HEK293T (cell line): ENCODE measurements around the gene CHST3.

Experiments
- CTCF ChIA-PET: fragments of 350-600 bp; formaldehyde crosslinking; extraction: SDS; loops from one replicate; lab custom pipeline; 2021; ENCODE audit warnings: antibody characterized with exemption, inconsistent platforms; lab: Yijun Ruan, JAX
- POLR2A ChIA-PET: fragments of 350-600 bp; formaldehyde crosslinking; extraction: SDS; loops from one replicate; lab custom pipeline; 2020; ENCODE audit warnings: antibody characterized with exemption, inconsistent platforms; lab: Yijun Ruan, JAX
- DNase-seq: peaks from one replicate; pipeline ENCODE4 v3.0.0; 2012; ENCODE audit warnings: mixed read lengths; ENCODE audit errors: extremely low spot score
- ARNT ChIP-seq: fragments of 450-650 bp; IDR thresholded peaks from 2 replicates; pipeline ENCODE4 v1.6.1; 2017; ENCODE audit warnings: mild to moderate bottlenecking
- BHLHE40 ChIP-seq: fragments of 450-650 bp; IDR thresholded peaks from 2 replicates; pipeline ENCODE4 v1.6.1; 2016; ENCODE audit warnings: mild to moderate bottlenecking, moderate library complexity, borderline replicate concordance
- CTBP1 ChIP-seq: fragments of 450-650 bp; IDR thresholded peaks from 2 replicates; pipeline ENCODE4 v1.6.1; 2016; ENCODE audit warnings: borderline replicate concordance
- ELF4 ChIP-seq: fragments of 450-650 bp; IDR thresholded peaks from 2 replicates; pipeline ENCODE4 v1.6.1; 2017; ENCODE audit warnings: antibody characterized with exemption
- FOXA1 ChIP-seq: fragments of 450-650 bp; IDR thresholded peaks from 2 replicates; pipeline ENCODE4 v1.6.1; 2016; ENCODE audit warnings: mild to moderate bottlenecking
- FOXK2 ChIP-seq: fragments of 450-650 bp; IDR thresholded peaks from 2 replicates; pipeline ENCODE4 v1.6.1; 2016; ENCODE audit warnings: mild to moderate bottlenecking
- FOXM1 ChIP-seq: fragments of 450-650 bp; IDR thresholded peaks from 2 replicates; pipeline ENCODE4 v1.6.1; 2017; ENCODE audit warnings: mild to moderate bottlenecking, borderline replicate concordance
- HDGF ChIP-seq: fragments of 450-650 bp; IDR thresholded peaks from 2 replicates; pipeline ENCODE4 v1.6.1; 2017; ENCODE audit warnings: antibody characterized with exemption, borderline replicate concordance
- L3MBTL2 ChIP-seq: fragments of 450-650 bp; conservative IDR thresholded peaks from 2 replicates; pipeline ENCODE4 v1.6.1; 2016; ENCODE audit warnings: mild to moderate bottlenecking
- LEF1 ChIP-seq: fragments of 450-650 bp; IDR thresholded peaks from 2 replicates; pipeline ENCODE4 v1.6.1; 2017; ENCODE audit warnings: mild to moderate bottlenecking, borderline replicate concordance
- NFRKB ChIP-seq: fragments of 450-650 bp; IDR thresholded peaks from 2 replicates; pipeline ENCODE4 v1.6.1; 2016; ENCODE audit warnings: mild to moderate bottlenecking, moderate library complexity
- SP1 ChIP-seq: fragments of 450-650 bp; IDR thresholded peaks from 2 replicates; pipeline ENCODE4 v1.6.1; 2017
- SUZ12 ChIP-seq: fragments of 450-650 bp; IDR thresholded peaks from 2 replicates; pipeline ENCODE4 v1.6.1; 2016; ENCODE audit warnings: mild to moderate bottlenecking
- TARDBP ChIP-seq: fragments of 450-650 bp; IDR thresholded peaks from 2 replicates; pipeline ENCODE4 v1.6.1; 2016
- ZNF384 ChIP-seq: fragments of 450-650 bp; IDR thresholded peaks from 2 replicates; pipeline ENCODE4 v1.6.1; 2016
- TF ChIP-seq, protein P1 (sequence below): fragments of 450-650 bp; IDR thresholded peaks from 2 replicates; pipeline ENCODE4 v1.6.1; 2016

Gene CHST3

GRCh38 chr10:71921324-71922027 lies 42.7 kb upstream of the CHST3 start:
- POLR2A ChIA-PET = no interaction called here
- CTCF ChIA-PET = interaction anchor here (0.6 kb wide), 1 partner anchor 18 kb away, joined by 3 read pairs; no protein-coding TSS in a partner anchor
- no peak for TF ChIP-seq ZNF384
- TF ChIP-seq TARDBP = no peak
- no peak for TF ChIP-seq HDGF
- TF ChIP-seq FOXA1 = no peak
- TF ChIP-seq NFRKB = no peak
- TF ChIP-seq BHLHE40 = no peak
- no peak for TF ChIP-seq SUZ12
- no peak for TF ChIP-seq CTBP1
- TF ChIP-seq SP1 = no peak
- no peak for TF ChIP-seq ARNT
- TF ChIP-seq FOXM1 = no peak
- no peak for TF ChIP-seq FOXK2
- no peak for TF ChIP-seq LEF1
- no peak for TF ChIP-seq ELF4
- TF ChIP-seq, protein P1, sequence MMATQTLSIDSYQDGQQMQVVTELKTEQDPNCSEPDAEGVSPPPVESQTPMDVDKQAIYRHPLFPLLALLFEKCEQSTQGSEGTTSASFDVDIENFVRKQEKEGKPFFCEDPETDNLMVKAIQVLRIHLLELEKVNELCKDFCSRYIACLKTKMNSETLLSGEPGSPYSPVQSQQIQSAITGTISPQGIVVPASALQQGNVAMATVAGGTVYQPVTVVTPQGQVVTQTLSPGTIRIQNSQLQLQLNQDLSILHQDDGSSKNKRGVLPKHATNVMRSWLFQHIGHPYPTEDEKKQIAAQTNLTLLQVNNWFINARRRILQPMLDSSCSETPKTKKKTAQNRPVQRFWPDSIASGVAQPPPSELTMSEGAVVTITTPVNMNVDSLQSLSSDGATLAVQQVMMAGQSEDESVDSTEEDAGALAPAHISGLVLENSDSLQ = no peak
- no peak for TF ChIP-seq L3MBTL2
- DNase-seq = no peak

DNA sequence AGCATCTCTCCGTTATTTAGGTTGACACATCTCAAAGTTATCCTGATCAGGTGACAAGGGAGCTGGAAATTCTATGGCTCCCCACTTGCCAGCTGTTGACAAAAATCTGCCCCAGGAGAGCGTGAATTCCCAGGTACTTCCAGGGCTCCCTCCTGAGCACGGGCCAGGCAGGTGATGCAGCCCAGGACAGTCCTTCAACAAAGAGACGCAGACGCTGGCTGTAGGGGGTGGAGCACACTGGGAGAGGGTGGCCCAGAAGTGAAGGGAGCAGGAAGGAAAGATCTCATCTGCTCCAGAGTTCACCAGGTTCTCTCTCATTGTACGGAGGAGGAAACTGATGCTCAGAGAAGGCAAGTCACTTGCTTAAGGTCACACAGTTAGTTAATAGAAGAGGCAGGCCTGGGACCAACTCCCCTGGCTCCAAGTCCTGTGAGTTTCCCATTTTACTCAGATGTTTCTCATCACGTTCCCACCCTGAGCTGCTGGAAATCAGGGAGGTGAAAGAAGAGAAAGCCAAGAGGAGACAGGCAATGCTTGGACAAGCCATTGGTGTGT lies 41.0 kb upstream of the CHST3 start:
- ChIA-PET CTCF (no interaction called here), POLR2A (no interaction called here)
- TF ChIP-seq ZNF384 = no peak
- TF ChIP-seq TARDBP = no peak

GRCh38 chr10:71924771-71925170 lies 39.4 kb upstream of the CHST3 start:
- ChIA-PET POLR2A (no interaction called here), CTCF (no interaction called here)
- TF ChIP-seq CTBP1 (no peak), BHLHE40 (no peak), FOXA1 (no peak), FOXM1 (no peak), ZNF384 (no peak), TARDBP (no peak), FOXK2 (no peak), ELF4 (no peak), SUZ12 (no peak), LEF1 (no peak), ARNT (no peak), SP1 (no peak), HDGF (no peak), L3MBTL2 (no peak), NFRKB (no peak)
- TF ChIP-seq, protein P1 = no peak
- DNase-seq = no peak

More for the DNA sequence above, 41.0 kb upstream of the CHST3 start:
- DNase-seq = no peak

GRCh38 chr10:71927159-71927558 lies 37.0 kb upstream of the CHST3 start:
- TF ChIP-seq, protein P1 = no peak
- TF ChIP-seq NFRKB (no peak), SP1 (no peak), CTBP1 (no peak), FOXK2 (no peak), FOXA1 (no peak), ARNT (no peak), SUZ12 (no peak), HDGF (no peak), TARDBP (no peak), BHLHE40 (no peak)
- ChIA-PET CTCF (no interaction called here), POLR2A (no interaction called here)
- DNase-seq = no peak

DNA sequence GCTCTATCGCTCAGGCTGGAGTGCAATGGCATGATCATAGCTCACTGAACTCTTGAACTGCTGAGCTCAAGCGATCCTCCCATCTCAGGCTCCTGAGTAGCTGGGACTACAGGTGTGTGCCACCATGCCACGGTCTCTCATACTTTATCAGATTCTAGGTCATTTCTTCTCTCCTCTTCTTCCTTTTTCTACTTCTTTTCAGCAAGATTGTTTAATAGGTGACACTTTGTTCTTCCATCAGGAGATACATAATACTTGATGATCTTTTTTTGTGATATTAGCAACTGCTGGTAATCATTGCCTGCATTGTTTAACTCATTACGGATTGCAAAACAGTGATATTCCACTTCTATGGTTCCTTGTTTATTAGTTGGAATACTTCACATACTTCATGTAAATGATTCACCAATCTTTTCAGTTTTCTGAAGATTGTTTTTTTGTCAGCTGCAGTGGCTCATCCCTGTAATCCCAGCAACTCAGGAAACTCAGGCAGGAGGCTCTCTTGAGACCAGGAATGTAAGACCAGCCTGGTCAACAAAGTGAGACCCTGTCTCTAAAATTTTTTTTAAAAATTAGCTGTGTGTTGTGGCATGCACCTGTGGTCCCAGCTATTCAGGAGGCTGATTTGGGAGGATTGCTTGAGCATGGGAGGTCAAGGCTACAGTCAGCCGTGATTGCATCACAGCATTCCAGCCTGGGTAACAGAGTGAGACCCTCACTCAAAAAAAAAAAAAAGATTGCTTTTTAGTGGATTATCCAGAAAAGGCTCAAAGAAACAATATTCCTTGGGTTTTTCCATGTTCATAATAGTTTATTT lies 36.2 kb upstream of the CHST3 start:
- ChIA-PET POLR2A (no interaction called here), CTCF (no interaction called here)
- TF ChIP-seq ZNF384 = no peak
- TF ChIP-seq SP1 = no peak
- TF ChIP-seq LEF1 = no peak
- TF ChIP-seq TARDBP = no peak
- TF ChIP-seq FOXK2 = no peak
- TF ChIP-seq BHLHE40 = no peak
- no peak for TF ChIP-seq FOXM1
- no peak for TF ChIP-seq CTBP1
- no peak for TF ChIP-seq ELF4
- TF ChIP-seq FOXA1 = no peak
- no peak for TF ChIP-seq SUZ12
- no peak for TF ChIP-seq ARNT
- no peak for TF ChIP-seq HDGF
- DNase-seq = no peak
